AG04450 (cell line): ENCODE measurements around the gene FAM20C. TPM values are rescaled to one million over a fixed set of nuclear protein-coding genes. Genes with fewer than 3 reads are reported as not detected.
"Not testable (repeated sequence)": the region's sequence is repeated elsewhere in the genome, so short reads cannot be mapped to it uniquely, and the experiment has no call there.

ENCODE experiments used
- CTCF ChIA-PET: fragments of 300-600, 350-600 bp; formaldehyde crosslinking; extraction: SDS; loops from one replicate; lab custom pipeline; 2022; ENCODE audit warnings: antibody characterized with exemption, inconsistent platforms; lab: Charles Lee
- POLR2A ChIA-PET: fragments of 350-600 bp; formaldehyde crosslinking; extraction: SDS; loops from one replicate; lab custom pipeline; 2021; ENCODE audit warnings: antibody characterized with exemption, inconsistent platforms; lab: Yijun Ruan, JAX
- DNase-seq: peaks from one replicate; pipeline ENCODE4 v3.0.0-alpha.2; 2011; ENCODE audit warnings: low read depth, low spot score
- H3K27ac ChIP-seq: one replicate; pipeline ENCODE4 v1.5.1; 2012; ENCODE audit warnings: low read depth, low read length, control low read depth
- H3K27me3 ChIP-seq: one replicate; pipeline ENCODE4 v1.6.0; 2012; ENCODE audit warnings: low read length; ENCODE audit not compliant: control insufficient read depth, insufficient read depth
- H3K4me3 ChIP-seq: 2 replicates; pipeline ENCODE4 v1.5.1; 2011; ENCODE audit warnings: mild to moderate bottlenecking, low read depth, low read length, control low read depth
- H3K9me3 ChIP-seq: 2 replicates; pipeline ENCODE4 v1.5.1; 2012; ENCODE audit warnings: low read length; ENCODE audit not compliant: control insufficient read depth, insufficient read depth
- polyA plus RNA-seq: library from polyadenylated mRNA; depleted of rRNA; stranded (reverse); fragments of >200 nt; gene quantifications from 2 replicates; pipeline ENCODE4 v1.2.3, GENCODE V29; 2011
- TF ChIP-seq, protein P1 (sequence below): IDR thresholded peaks from 2 replicates; pipeline ENCODE4 v1.5.1; 2011; ENCODE audit warnings: low read depth, low read length, control low read depth, inconsistent platforms

The FAM20C gene
- polyA plus RNA-seq, 1 experiment = 34.5 TPM

DNA sequence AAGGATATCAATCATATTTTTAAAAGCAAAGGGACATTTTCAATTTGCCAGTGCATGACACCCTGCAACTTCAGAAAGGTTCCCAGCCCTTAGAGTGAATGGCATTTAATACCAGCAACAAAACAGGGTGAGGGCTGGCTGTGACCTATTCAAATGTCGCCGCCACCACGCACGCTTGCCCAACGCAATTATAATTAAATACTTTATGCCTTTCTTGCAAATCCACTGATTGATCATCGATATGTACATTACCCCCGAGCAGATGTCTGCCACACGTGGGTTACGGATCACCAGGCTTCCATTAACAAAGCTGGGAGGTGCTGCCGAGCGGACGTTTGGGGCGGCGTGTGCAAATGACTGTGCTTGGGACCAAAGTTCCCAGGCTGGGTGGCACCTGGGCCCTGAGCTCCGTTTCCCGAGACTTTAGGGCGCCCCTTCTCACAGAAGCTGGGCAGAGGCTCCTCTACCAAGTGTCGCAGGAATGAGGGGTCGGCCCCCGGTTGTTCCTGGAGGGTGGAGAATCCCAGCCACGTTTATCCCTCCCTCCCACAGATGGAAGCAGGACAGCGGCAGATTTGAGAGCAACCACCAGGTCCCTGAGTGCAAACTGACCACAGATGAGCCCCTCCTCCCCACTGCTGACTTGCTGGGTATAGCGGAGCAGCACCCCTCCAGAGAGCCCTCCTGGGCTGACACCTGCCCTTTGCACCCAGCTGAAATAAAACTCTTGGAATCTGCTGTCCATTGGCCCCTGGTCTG, 101.5 kb downstream of the FAM20C start:
- H3K9me3 ChIP-seq = peaks cover 4% of the 10 kb centered on the region; the same call in 1 of the 2 replicates
- POLR2A ChIA-PET = no interaction called here
- no peak overlapping the region for H3K27ac ChIP-seq
- H3K27me3 ChIP-seq = peaks cover 55% of the 10 kb centered on the region
- CTCF ChIA-PET = no interaction called here
- H3K4me3 ChIP-seq = no peak overlapping the region
- DNase-seq = no peak
- TF ChIP-seq, protein P1, sequence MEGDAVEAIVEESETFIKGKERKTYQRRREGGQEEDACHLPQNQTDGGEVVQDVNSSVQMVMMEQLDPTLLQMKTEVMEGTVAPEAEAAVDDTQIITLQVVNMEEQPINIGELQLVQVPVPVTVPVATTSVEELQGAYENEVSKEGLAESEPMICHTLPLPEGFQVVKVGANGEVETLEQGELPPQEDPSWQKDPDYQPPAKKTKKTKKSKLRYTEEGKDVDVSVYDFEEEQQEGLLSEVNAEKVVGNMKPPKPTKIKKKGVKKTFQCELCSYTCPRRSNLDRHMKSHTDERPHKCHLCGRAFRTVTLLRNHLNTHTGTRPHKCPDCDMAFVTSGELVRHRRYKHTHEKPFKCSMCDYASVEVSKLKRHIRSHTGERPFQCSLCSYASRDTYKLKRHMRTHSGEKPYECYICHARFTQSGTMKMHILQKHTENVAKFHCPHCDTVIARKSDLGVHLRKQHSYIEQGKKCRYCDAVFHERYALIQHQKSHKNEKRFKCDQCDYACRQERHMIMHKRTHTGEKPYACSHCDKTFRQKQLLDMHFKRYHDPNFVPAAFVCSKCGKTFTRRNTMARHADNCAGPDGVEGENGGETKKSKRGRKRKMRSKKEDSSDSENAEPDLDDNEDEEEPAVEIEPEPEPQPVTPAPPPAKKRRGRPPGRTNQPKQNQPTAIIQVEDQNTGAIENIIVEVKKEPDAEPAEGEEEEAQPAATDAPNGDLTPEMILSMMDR = no peak

DNA sequence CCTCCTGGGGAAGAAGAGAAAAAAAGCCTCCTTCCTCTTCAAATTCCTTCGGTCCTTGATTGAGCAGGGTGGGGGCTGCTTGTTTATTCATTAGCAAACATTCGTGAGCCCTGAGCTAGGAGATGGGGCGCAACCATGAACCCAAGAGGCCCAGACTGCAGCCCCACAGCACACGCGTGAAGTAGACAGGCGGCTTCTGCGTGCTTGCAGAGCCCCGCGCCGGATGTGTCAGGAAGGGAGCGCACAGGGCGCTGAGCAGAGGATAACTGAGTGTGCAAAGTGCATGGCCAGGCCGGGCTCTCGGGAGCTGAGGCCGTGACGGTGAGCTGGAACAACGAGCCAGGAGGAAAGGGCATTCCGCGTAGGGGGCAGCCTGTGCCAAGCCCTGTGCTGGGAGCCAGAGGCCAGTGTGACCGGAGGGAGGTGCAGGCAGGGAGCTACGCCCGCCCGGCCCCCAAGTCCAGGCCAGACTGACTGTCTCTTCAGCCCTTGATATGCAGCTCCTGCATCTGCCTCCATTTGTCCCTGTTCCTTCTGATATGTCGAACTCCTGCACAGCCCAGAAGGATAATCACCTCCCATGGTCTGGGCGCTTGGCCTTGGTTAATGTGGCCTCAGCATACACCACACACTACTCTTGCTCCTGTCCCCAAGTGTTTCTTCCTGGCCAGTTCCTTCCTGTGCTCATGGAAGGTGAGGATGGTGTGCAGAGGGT, 102.2 kb downstream of the FAM20C start:
- TF ChIP-seq, protein P1 = no peak
- no peak for DNase-seq
- peaks cover 49% of the 10 kb centered on the region for H3K27me3 ChIP-seq
- ChIA-PET POLR2A (no interaction called here), CTCF (no interaction called here)
- peaks cover 4% of the 10 kb centered on the region; the same call in 1 of the 2 replicates for H3K9me3 ChIP-seq
- H3K4me3 ChIP-seq = no peak overlapping the region
- H3K27ac ChIP-seq = no peak overlapping the region

DNA sequence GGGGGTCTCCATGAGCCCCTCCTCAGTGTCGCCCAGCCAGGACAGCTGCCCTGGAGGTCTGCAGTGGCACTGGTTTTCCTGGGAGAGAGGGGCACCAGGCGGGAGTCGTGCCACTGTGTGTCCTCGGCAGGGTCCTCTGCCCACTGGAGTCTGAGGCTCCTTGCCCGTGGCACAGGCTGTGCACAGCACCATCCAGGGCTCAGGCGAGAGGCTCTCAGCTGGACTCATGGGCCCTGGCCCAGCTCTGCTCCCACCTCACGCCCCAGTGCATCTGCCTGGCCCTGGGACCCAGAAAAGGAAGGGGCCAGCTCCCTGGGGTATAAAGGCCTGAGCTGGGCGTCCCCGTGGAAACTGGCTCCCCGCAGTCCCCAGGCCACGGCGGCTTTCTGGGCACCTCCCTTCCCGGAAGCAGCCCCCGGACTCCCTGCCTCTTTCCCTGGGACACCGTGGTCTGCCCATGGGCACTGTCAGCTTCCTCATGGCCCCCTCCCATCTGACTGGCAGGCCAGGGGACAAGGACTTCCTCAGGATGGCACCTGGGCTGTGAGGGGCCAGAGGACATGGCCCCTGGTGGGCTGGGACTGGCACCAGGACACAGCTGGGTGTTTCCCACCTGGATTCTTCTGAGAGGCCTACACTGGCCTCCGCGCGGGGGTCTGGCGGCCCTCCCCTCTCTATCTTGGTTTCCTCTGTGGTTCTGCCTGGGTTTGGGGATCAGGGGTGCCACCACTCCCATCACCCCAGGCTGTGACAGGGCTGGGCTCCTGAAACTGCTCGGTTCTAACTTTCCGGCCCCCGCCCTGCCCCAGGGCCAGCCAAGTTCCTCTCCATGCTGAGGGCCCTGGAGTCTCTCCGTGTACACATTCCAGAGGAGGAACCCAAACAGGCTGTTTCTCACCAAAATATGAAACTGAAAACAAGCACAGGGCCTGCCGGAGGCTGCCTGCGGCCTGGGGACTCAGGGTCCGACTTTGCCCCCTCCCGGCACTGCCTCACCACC, 103.1 kb downstream of the FAM20C start:
- TF ChIP-seq, protein P1 = no peak
- ChIA-PET POLR2A (no interaction called here), CTCF (no interaction called here)
- H3K9me3 ChIP-seq = peaks cover 4% of the 10 kb centered on the region; the same call in 1 of the 2 replicates
- no peak overlapping the region for H3K27ac ChIP-seq
- H3K4me3 ChIP-seq = no peak overlapping the region
- DNase-seq = no peak
- peaks cover 40% of the 10 kb centered on the region for H3K27me3 ChIP-seq

DNA sequence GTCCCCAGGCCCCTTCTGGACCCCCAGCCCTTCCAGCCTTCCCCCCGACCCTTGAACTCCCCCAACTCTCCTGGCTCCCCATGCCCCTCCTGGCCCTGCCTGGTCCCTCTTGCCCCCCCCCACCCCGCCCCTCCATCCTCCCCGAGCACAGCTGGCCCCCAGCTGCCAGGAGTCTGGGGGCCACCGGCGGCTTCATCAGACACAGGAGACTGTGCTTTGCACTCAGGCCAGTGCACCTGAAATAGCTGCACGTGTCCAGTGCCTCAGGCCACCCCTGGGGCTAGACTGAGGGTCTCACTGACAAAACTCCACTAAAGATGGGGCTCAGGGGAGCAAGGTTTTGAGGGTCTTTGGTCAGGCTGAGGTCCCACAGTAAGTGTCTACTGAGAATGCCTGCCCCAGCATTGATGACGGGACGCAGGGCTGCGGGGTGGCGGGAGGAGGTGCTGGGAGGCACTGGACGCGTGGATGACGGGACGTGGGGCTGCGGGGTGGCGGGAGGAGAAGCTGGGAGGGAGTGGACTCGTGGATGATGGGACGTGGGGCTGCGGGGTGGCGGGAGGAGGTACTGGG, 104.1 kb downstream of the FAM20C start:
- Histone ChIP-seq H3K9me3 (peaks cover 7% of the 10 kb centered on the region; the same call in 1 of the 2 replicates), H3K27ac (no peak overlapping the region), H3K27me3 (peaks cover 34% of the 10 kb centered on the region), H3K4me3 (no peak overlapping the region)
- TF ChIP-seq, protein P1 = no peak
- POLR2A ChIA-PET = no interaction called here
- CTCF ChIA-PET = no interaction called here
- DNase-seq = no peak

DNA sequence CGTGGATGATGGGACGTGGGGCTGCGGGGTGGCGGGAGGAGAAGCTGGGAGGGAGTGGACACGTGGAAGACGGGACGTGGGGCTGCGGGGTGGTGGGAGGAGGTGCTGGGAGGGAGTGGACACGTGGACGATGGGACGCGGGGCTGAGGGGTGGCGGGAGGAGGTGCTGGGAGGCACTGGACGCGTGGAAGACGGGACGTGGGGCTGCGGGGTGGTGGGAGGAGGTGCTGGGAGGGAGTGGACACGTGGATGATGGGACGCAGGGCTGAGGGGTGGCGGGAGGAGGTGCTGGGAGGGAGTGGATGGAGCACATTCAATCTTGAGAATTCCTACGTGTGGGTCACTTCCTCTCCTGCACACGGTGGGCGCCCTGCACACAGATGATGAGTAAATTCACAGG, 104.8 kb downstream of the FAM20C start:
- H3K4me3 ChIP-seq, DNase-seq, CTCF ChIA-PET, H3K27ac ChIP-seq, POLR2A ChIA-PET: not testable (repeated sequence)
- Histone ChIP-seq H3K9me3 (peaks cover 14% of the 10 kb centered on the region), H3K27me3 (peaks cover 28% of the 10 kb centered on the region)
